Liver (tissue), 9 donors: ENCODE measurements around the gene NIP7. TPM values are rescaled to one million over a fixed set of nuclear protein-coding genes. Genes with fewer than 3 reads are reported as not detected.

Source experiments
- DNase-seq: peaks from one replicate; pipeline ENCODE4 v3.0.0-alpha.2; 2017; ENCODE audit warnings: low spot score
- H3K27ac ChIP-seq, 2 donors: one replicate each; pipeline ENCODE4 v1.7.0; 2013; ENCODE audit warnings: inconsistent platforms in 2 of 2, low read length in 2 of 2, control low read depth in 1 of 2, low read depth in 1 of 2, mild to moderate bottlenecking in 1 of 2
- H3K27me3 ChIP-seq, 4 donors: one replicate each; pipeline versions ENCODE4 v1.6.1 to v1.7.0; 2013; ENCODE audit warnings: low read length in 3 of 4, inconsistent platforms in 1 of 4, mild to moderate bottlenecking in 1 of 4, moderate library complexity in 1 of 4; ENCODE audit not compliant: control insufficient read depth in 4 of 4, insufficient read depth in 4 of 4
- H3K36me3 ChIP-seq, 4 donors: one replicate each; pipeline versions ENCODE4 v1.6.1 to v1.7.0; 2013; ENCODE audit warnings: low read length in 3 of 4, mild to moderate bottlenecking in 3 of 4, low read depth in 1 of 4, moderate library complexity in 1 of 4; ENCODE audit not compliant: control insufficient read depth in 4 of 4, insufficient read depth in 3 of 4
- H3K4me1 ChIP-seq, 4 donors: one replicate each; pipeline versions ENCODE4 v1.6.1 to v1.7.0; 2013; ENCODE audit warnings: low read length in 3 of 4, mild to moderate bottlenecking in 3 of 4, moderate library complexity in 1 of 4; ENCODE audit not compliant: control insufficient read depth in 4 of 4, insufficient read depth in 4 of 4
- H3K4me3 ChIP-seq, 3 donors: one replicate each; pipeline versions ENCODE4 v1.6.1 to v1.7.0; 2013; ENCODE audit warnings: low read length in 3 of 3, control low read depth in 1 of 3, low read depth in 1 of 3, mild to moderate bottlenecking in 1 of 3
- H3K9ac ChIP-seq, 2 donors: one replicate each; pipeline ENCODE4 v1.7.0; 2013; ENCODE audit warnings: low read length in 2 of 2, mild to moderate bottlenecking in 2 of 2, moderate library complexity in 2 of 2, control low read depth in 1 of 2, low read depth in 1 of 2
- H3K9me3 ChIP-seq, 4 donors: one replicate each; pipeline versions ENCODE4 v1.6.1 to v1.7.0; 2013; ENCODE audit warnings: low read length in 3 of 4; ENCODE audit not compliant: control insufficient read depth in 4 of 4
- CTCF ChIP-seq: fragments of 150-350 bp; IDR thresholded peaks from 2 replicates; pipeline ENCODE4 v1.5.1; 2017; ENCODE audit warnings: improper control_type of control experiment, low read depth, low read length; ENCODE audit not compliant: missing input control
- FOXA1 ChIP-seq: IDR thresholded peaks from 2 replicates; pipeline ENCODE4 v1.6.1; 2016; ENCODE audit warnings: antibody characterized with exemption
- GABPA ChIP-seq, 2 donors: IDR thresholded peaks in 1 of 2; conservative IDR thresholded peaks in 1 of 2; 2 replicates each; pipeline ENCODE4 v1.6.1; 2016; ENCODE audit warnings: antibody characterized with exemption in 2 of 2, mild to moderate bottlenecking in 1 of 2, moderate library complexity in 1 of 2
- HNF4A ChIP-seq, 2 donors: conservative IDR thresholded peaks; 2 replicates each; pipeline ENCODE4 v1.6.1; 2016; ENCODE audit warnings: antibody characterized with exemption in 2 of 2, mild to moderate bottlenecking in 2 of 2
- HNF4G ChIP-seq: IDR thresholded peaks from 2 replicates; pipeline ENCODE4 v1.6.1; 2016; ENCODE audit warnings: antibody characterized with exemption
- JUND ChIP-seq, 2 donors: IDR thresholded peaks; 2 replicates each; pipeline ENCODE4 v1.6.1; 2016; ENCODE audit warnings: antibody characterized with exemption in 2 of 2
- MAX ChIP-seq: IDR thresholded peaks from 2 replicates; pipeline ENCODE4 v1.6.1; 2016; ENCODE audit warnings: antibody characterized with exemption
- NR2F2 ChIP-seq: IDR thresholded peaks from 2 replicates; pipeline ENCODE4 v1.6.1; 2016; ENCODE audit warnings: antibody characterized with exemption
- RAD21 ChIP-seq, 2 donors: IDR thresholded peaks; 2 replicates each; pipeline ENCODE4 v1.6.1; 2016; ENCODE audit warnings: antibody characterized with exemption in 2 of 2, mild to moderate bottlenecking in 2 of 2
- REST ChIP-seq: IDR thresholded peaks from 2 replicates; pipeline ENCODE4 v1.6.1; 2016; ENCODE audit warnings: antibody characterized with exemption, mild to moderate bottlenecking
- RXRA ChIP-seq, 2 donors: IDR thresholded peaks; 2 replicates each; pipeline ENCODE4 v1.6.1; 2017 to 2018; ENCODE audit warnings: antibody characterized with exemption in 2 of 2, mild to moderate bottlenecking in 1 of 2
- SP1 ChIP-seq: IDR thresholded peaks from 2 replicates; pipeline ENCODE4 v1.6.1; 2018; ENCODE audit warnings: antibody characterized with exemption, mild to moderate bottlenecking
- TAF1 ChIP-seq: conservative IDR thresholded peaks from 2 replicates; pipeline ENCODE4 v1.6.1; 2016; ENCODE audit warnings: antibody characterized with exemption, mild to moderate bottlenecking
- YY1 ChIP-seq: IDR thresholded peaks from 2 replicates; pipeline ENCODE4 v1.6.1; 2016; ENCODE audit warnings: antibody characterized with exemption, mild to moderate bottlenecking
- ZBTB33 ChIP-seq: IDR thresholded peaks from 2 replicates; pipeline ENCODE4 v1.6.1; 2016; ENCODE audit warnings: antibody characterized with exemption
- WGBS: extraction: QIAGEN DNeasy Blood & Tissue Kit; methylation state at CpG from one replicate; pipeline ENCODE4 v1.1.7; 2013; 5-methylcytosine and 5-hydroxymethylcytosine counted together
- polyA plus RNA-seq, 2 donors: library from polyadenylated mRNA; stranded (reverse) in 1 of 2; unstranded in 1 of 2; fragments of 200-250 nt in 1 of 2; fragments of >200 nt in 1 of 2; fragmentation: Nextera tagmentation in 1 of 2; extraction: Ambion mirVana in 1 of 2; gene quantifications; one replicate each; pipeline versions ENCODE4 v1.2.1 to v1.2.3, GENCODE V29; 2013 to 2015
- total RNA-seq, 2 donors: library from RNA; depleted of rRNA; stranded (reverse); fragments of >200 nt; gene quantifications; one replicate each; pipeline ENCODE4 v1.2.3, GENCODE V29; 2014
- donor health status: healthy.
- donor health status: healthy.
- donor health status: healthy.
- donor health status: healthy.
- donor health status: healthy.

NIP7 gene
- total and polyA plus RNA-seq, 4 donors = 7.4 to 14.0 (median 11.1) TPM

GRCh38 chr16:69340095-69340644 lies 598 bp downstream of the NIP7 start:
- Histone ChIP-seq H3K36me3 (peaks cover 1 to 35% (median 29%) of the 10 kb centered on the region in 4 donors), H3K4me3 (peak overlapping the region; percentile 69 to 95 (median 94)), H3K27me3 (no peaks in the 10 kb centered on the region), H3K9me3 (no peaks in the 10 kb centered on the region), H3K4me1 (peaks cover 7 to 35% (median 19%) of the 10 kb centered on the region in 4 donors), H3K9ac (peak overlapping the region; percentile 15 to 67), H3K27ac (peak overlapping the region; percentile 90)
- 8% methylated on average over 16 of the region's 16 CpGs for WGBS
- DNase-seq = no peak
- TF ChIP-seq SP1 (no peak), HNF4G (no peak), RXRA (IDR thresholded peaks at IDR 0.05) (no peak), CTCF (no peak), HNF4A (conservative IDR thresholded peaks at IDR 0.05) (no peak), YY1 (no peak), JUND (IDR thresholded peaks at IDR 0.05) (no peak), TAF1 (no peak), FOXA1 (no peak)

GRCh38 chr16:69344171-69344570 lies 4.6 kb downstream of the NIP7 start:
- Histone ChIP-seq H3K27me3 (no peaks in the 10 kb centered on the region), H3K4me3 (no peak overlapping the region), H3K9me3 (no peaks in the 10 kb centered on the region), H3K27ac (no peak overlapping the region), H3K9ac (no peak overlapping the region), H3K36me3 (peaks cover 1 to 24% (median 21%) of the 10 kb centered on the region in 4 donors), H3K4me1 (peaks cover 0 to 16% (median 7%) of the 10 kb centered on the region in 4 donors)
- TF ChIP-seq TAF1 = no peak
- TF ChIP-seq HNF4G = no peak
- no peak for TF ChIP-seq RXRA (IDR thresholded peaks at IDR 0.05)
- no peak for TF ChIP-seq REST
- no peak for TF ChIP-seq RAD21 (IDR thresholded peaks at IDR 0.05)
- TF ChIP-seq GABPA (IDR thresholded peaks at IDR 0.05 in 1 of 2, conservative IDR thresholded peaks at IDR 0.05 in 1 of 2) = no peak
- TF ChIP-seq HNF4A (conservative IDR thresholded peaks at IDR 0.05) = no peak
- no peak for TF ChIP-seq MAX
- no peak for TF ChIP-seq ZBTB33
- no peak for TF ChIP-seq SP1
- no peak for TF ChIP-seq NR2F2
- 97% methylated on average over 5 of the region's 5 CpGs for WGBS
- DNase-seq = no peak
